OCI-LY7 (cell line): ENCODE results near the gene ZBTB20. TPM values are rescaled to one million over a fixed set of nuclear protein-coding genes. Genes with fewer than 3 reads are reported as not detected.

Source experiments
- BruUV-seq: library from RNA; stranded (reverse); fragments of 400-500 nt; replicated peaks from 2 replicates; lab custom pipeline; 2021; lab: Mats Ljungman, UMichigan
- CTCF ChIA-PET: fragments of 300-600 bp; sonication (Branson Sonifier 250); formaldehyde crosslinking; loops from one replicate; lab custom pipeline; 2022; ENCODE audit warnings: antibody characterized with exemption; ENCODE audit not compliant: unreplicated experiment; lab: Charles Lee
- POLR2A ChIA-PET: fragments of 300-600 bp; sonication (Branson Sonifier 250); formaldehyde crosslinking; loops from one replicate; lab custom pipeline; 2022; ENCODE audit warnings: antibody characterized with exemption; lab: Charles Lee
- DNase-seq: peaks from one replicate; pipeline ENCODE4 v3.0.0-alpha.2; 2015; ENCODE audit warnings: low spot score
- H2AFZ ChIP-seq: fragments of 200-600 bp; sonication (generic), shearing (Covaris generic); 2 replicates; pipeline ENCODE4 v1.6.1; 2014; ENCODE audit warnings: mild to moderate bottlenecking, antibody characterized with exemption, low read length, moderate library complexity
- H3K27ac ChIP-seq: fragments of 200-600 bp; sonication (generic); 2 replicates; pipeline ENCODE4 v1.5.1; 2014; ENCODE audit warnings: mixed run types, low read depth, mild to moderate bottlenecking, moderate library complexity, low read length, inconsistent platforms; ENCODE audit not compliant: poor library complexity, severe bottlenecking
- H3K36me3 ChIP-seq: fragments of 200-600 bp; sonication (generic); 2 replicates; pipeline ENCODE4 v1.6.1; 2014; ENCODE audit warnings: mild to moderate bottlenecking, antibody characterized with exemption, low read length, moderate library complexity, mixed read lengths; ENCODE audit not compliant: insufficient read depth
- H3K4me1 ChIP-seq: fragments of 200-600 bp; sonication (generic); 2 replicates; pipeline ENCODE4 v1.5.1; 2014; ENCODE audit warnings: mild to moderate bottlenecking, low read length; ENCODE audit not compliant: insufficient read depth, poor library complexity, severe bottlenecking
- H3K4me2 ChIP-seq: fragments of 200-600 bp; sonication (generic); 2 replicates; pipeline ENCODE4 v1.6.1; 2014; ENCODE audit warnings: mild to moderate bottlenecking, low read length
- H3K4me3 ChIP-seq: fragments of 200-600 bp; sonication (generic); 2 replicates; pipeline ENCODE4 v1.5.1; 2014; ENCODE audit warnings: mild to moderate bottlenecking, low read depth, low read length; ENCODE audit not compliant: poor library complexity, severe bottlenecking
- H3K79me2 ChIP-seq: fragments of 200-600 bp; sonication (generic); 2 replicates; pipeline ENCODE4 v1.6.1; 2016; ENCODE audit warnings: low read depth, mild to moderate bottlenecking, low read length, moderate library complexity, mixed read lengths; ENCODE audit not compliant: insufficient read depth
- H3K9me2 ChIP-seq: fragments of 200-600 bp; sonication (generic); 2 replicates; pipeline ENCODE4 v1.6.1; 2016; ENCODE audit warnings: mild to moderate bottlenecking, low read length, mixed read lengths; ENCODE audit not compliant: insufficient read depth
- H3K9me3 ChIP-seq: fragments of 200-600 bp; sonication (generic); 2 replicates; pipeline ENCODE4 v1.6.1; 2014; ENCODE audit warnings: mild to moderate bottlenecking, mixed run types, low read length, mixed read lengths
- H4K20me1 ChIP-seq: fragments of 200-600 bp; sonication (generic); 2 replicates; pipeline ENCODE4 v1.6.1; 2014; ENCODE audit warnings: mild to moderate bottlenecking, antibody characterized with exemption, low read length, moderate library complexity, mixed read lengths; ENCODE audit not compliant: insufficient read depth
- EZH2phosphoT487 ChIP-seq: fragments of 200-600 bp; sonication (generic); IDR thresholded peaks from 2 replicates; pipeline ENCODE4 v1.6.1; 2018; ENCODE audit warnings: low read depth, borderline replicate concordance, mild to moderate bottlenecking, mixed run types, antibody characterized with exemption, low read length, moderate library complexity, mixed read lengths
- intact Hi-C: fragments of 100-400 bp; cut with micrococcal nuclease; formaldehyde crosslinking; loops from one replicate; pipeline ENCODE4 v1.10.0; 2022; ENCODE audit not compliant: unreplicated experiment
- total RNA-seq, 2 experiments: library from RNA; depleted of rRNA in 1 of 2; stranded (reverse); fragments of >200 nt in 1 of 2; shearing (Covaris generic) in 1 of 2; gene quantifications; 2 replicates each; pipeline ENCODE4 v1.2.3, GENCODE V29; 2014 to 2022
- TF ChIP-seq, protein P1 (sequence below): fragments of 200-600 bp; sonication (generic); conservative IDR thresholded peaks from 2 replicates; pipeline ENCODE4 v1.5.1; 2014; ENCODE audit warnings: mild to moderate bottlenecking, antibody characterized with exemption, low read length, moderate library complexity, mixed read lengths

ZBTB20 gene
- total RNA-seq, 2 experiments from 2014 or later, result 5.5 to 11.8 TPM

DNA sequence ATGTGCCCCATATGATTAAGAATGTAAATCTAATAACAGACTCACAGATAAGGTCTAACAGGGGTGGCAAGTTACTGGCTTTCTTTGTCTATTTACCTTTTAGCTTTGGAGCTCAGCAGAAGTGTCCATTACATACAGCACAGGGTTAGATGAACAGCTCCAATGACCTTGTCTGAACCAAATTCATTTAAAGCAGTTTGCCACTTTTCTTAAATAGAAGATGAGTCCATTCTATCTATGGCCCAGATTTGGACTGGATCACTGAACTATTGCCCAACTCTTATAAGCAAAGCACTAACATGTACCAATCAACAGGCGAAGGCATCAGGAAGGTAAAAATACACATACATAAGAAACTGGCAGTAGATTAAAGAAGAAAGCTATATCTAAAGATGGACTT, 638.9 kb downstream of the ZBTB20 start:
- Histone ChIP-seq H3K27ac (no peak overlapping the region), H4K20me1 (no peaks in the 10 kb centered on the region), H3K4me2 (no peak overlapping the region), H2AFZ (no peak overlapping the region), H3K4me3 (no peak overlapping the region), H3K9me3 (no peaks in the 10 kb centered on the region), H3K9me2 (no peaks in the 10 kb centered on the region), H3K79me2 (no peaks in the 10 kb centered on the region), H3K4me1 (no peaks in the 10 kb centered on the region), H3K36me3 (no peaks in the 10 kb centered on the region)
- POLR2A ChIA-PET, result interaction anchor here (0.7 kb wide), 1 partner anchor 36 kb away, joined by 3 read pairs; no protein-coding TSS in a partner anchor
- intact Hi-C loops, result no loop called here
- no TSS peak for BruUV-seq
- CTCF ChIA-PET, result no interaction called here
- no peak for DNase-seq
- TF ChIP-seq, protein P1, sequence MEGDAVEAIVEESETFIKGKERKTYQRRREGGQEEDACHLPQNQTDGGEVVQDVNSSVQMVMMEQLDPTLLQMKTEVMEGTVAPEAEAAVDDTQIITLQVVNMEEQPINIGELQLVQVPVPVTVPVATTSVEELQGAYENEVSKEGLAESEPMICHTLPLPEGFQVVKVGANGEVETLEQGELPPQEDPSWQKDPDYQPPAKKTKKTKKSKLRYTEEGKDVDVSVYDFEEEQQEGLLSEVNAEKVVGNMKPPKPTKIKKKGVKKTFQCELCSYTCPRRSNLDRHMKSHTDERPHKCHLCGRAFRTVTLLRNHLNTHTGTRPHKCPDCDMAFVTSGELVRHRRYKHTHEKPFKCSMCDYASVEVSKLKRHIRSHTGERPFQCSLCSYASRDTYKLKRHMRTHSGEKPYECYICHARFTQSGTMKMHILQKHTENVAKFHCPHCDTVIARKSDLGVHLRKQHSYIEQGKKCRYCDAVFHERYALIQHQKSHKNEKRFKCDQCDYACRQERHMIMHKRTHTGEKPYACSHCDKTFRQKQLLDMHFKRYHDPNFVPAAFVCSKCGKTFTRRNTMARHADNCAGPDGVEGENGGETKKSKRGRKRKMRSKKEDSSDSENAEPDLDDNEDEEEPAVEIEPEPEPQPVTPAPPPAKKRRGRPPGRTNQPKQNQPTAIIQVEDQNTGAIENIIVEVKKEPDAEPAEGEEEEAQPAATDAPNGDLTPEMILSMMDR, result no peak
- no peak for TF ChIP-seq EZH2phosphoT487

DNA sequence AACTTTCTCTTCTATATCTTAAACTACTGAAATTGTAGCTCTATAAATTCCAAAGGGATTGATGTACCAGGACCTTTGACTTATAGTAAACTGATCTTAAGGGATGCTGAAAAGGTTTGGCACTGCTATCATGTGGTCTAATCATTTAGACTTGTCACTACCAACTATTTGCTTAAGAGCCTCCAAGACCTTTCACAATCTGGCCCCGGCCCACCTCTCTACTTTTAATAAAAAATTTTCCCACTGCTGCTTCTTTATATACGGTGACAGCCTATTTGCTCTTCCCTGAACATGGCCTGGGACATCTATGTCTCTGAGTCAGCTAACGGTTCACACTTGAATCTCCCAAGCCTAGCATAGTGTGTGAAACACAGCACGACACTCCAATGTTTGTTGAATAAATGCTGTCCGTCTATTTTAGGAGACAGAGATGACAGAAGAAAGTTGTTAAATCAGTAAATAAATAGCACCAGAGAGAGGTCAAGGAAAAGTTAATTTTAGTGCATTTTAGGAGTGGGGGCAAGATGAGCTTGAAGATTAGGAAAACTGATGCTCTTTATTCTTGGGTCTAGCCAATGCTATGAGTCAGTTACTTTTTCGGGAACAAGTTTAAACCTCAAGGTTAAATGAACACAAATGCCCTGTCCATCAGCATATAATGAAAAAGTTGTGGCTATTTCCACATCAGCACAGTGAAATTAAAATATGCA, 640.3 kb downstream of the ZBTB20 start:
- DNase-seq, result no peak
- intact Hi-C loops, result no loop called here
- TF ChIP-seq, protein P1, result no peak
- TF ChIP-seq EZH2phosphoT487, result no peak
- ChIA-PET CTCF (no interaction called here), POLR2A (interaction anchor here (0.9 kb wide), 1 partner anchor 11 kb away, joined by 3 read pairs; no protein-coding TSS in a partner anchor)
- Histone ChIP-seq H3K4me2 (no peak overlapping the region), H3K9me2 (no peaks in the 10 kb centered on the region), H4K20me1 (no peaks in the 10 kb centered on the region), H3K4me1 (no peaks in the 10 kb centered on the region), H3K36me3 (no peaks in the 10 kb centered on the region), H3K4me3 (no peak overlapping the region), H2AFZ (no peak overlapping the region), H3K27ac (no peak overlapping the region), H3K79me2 (no peaks in the 10 kb centered on the region), H3K9me3 (no peaks in the 10 kb centered on the region)
- BruUV-seq, result no TSS peak
